ENCODE results near the gene HRH3. TPM values are rescaled to one million over a fixed set of nuclear protein-coding genes. Genes with fewer than 3 reads are reported as not detected.

The HRH3 gene
- total RNA-seq, 2 donors from 2014 or later, result not detected

DNA sequence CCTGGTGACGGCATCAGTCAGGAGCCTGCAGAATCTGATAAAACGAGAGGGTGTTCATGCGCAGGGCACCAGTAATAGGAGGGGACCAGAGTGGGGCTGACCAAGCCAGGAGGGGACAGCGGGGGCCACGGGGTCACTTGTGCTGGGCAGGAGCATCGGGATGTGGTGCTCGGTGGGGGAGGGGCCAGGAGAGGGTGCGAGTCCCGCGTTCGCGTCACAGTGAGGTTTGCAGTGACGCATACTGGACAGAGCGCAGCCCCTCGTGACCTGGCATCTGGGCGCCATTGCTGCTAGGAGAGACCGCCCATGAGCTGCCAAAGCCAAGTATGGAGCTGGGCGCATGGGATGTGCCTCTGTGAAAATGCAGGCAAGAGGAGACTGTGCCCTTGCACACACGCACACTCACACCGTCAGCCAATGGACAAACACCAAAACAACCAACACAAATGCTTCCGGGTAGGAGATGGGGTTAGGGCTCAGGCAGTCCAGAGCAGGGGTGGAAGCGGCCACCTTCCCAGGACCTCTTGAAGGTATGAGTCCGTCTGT lies 51.1 kb downstream of the HRH3 start:
- no peak overlapping the region for H3K4me3 ChIP-seq
- H3K27ac ChIP-seq, result no peak overlapping the region
- no peaks in the 10 kb centered on the region for H3K9me3 ChIP-seq
- TF ChIP-seq CTCF (IDR thresholded peaks at IDR 0.05), result no peak
- no peaks in the 10 kb centered on the region for H3K4me1 ChIP-seq (ENCODE audit: control insufficient read depth in 1 of 2, low read depth in 2 of 2)
- DNase-seq (ENCODE audit: low spot score) (no peak), ATAC-seq (ENCODE audit: insufficient number of reproducible peaks, low FRiP score, low read depth) (no peak)
- H3K36me3 ChIP-seq, result peaks cover 41% of the 10 kb centered on the region
- no peaks in the 10 kb centered on the region for H3K27me3 ChIP-seq (replicated peaks; ENCODE audit: insufficient read depth)

GRCh38 chr20:62168061-62168460 lies 52.0 kb downstream of the HRH3 start:
- H3K27me3 ChIP-seq (replicated peaks; ENCODE audit: insufficient read depth), result no peaks in the 10 kb centered on the region

DNA sequence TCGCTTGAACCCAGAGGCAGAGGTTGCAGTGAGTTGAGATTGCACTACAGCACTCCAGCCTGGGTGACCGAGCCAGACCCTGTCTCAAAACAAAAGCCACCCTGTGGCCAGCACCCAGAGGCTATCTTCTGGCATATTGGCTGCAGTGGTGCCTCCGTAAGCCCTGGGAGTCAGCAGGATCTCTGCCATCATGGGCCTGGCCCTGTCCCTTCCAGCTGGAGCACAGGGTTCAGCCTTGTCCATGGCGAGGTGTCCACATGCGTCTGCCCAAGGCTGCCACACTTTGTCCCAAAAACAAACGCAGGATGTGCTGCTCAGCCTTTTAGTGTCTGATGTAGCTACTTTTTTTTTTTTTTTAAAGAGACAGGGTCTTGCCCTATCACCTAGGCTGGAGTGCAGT lies 52.6 kb downstream of the HRH3 start:
- no peak for TF ChIP-seq CTCF (IDR thresholded peaks at IDR 0.05)
- Histone ChIP-seq H3K36me3 (peaks cover 47% of the 10 kb centered on the region), H3K9me3 (no peaks in the 10 kb centered on the region)

More at GRCh38 chr20:62168061-62168460, 52.0 kb downstream of the HRH3 start:
- H3K27ac ChIP-seq, result no peak overlapping the region
- peaks cover 42% of the 10 kb centered on the region for H3K36me3 ChIP-seq
- DNase-seq (ENCODE audit: low spot score) (no peak), ATAC-seq (ENCODE audit: insufficient number of reproducible peaks, low FRiP score, low read depth) (no peak)
- H3K9me3 ChIP-seq, result no peaks in the 10 kb centered on the region
- TF ChIP-seq CTCF (IDR thresholded peaks at IDR 0.05), result no peak
- H3K4me1 ChIP-seq (ENCODE audit: control insufficient read depth in 1 of 2, low read depth in 2 of 2), result no peaks in the 10 kb centered on the region
- no peak overlapping the region for H3K4me3 ChIP-seq

DNA sequence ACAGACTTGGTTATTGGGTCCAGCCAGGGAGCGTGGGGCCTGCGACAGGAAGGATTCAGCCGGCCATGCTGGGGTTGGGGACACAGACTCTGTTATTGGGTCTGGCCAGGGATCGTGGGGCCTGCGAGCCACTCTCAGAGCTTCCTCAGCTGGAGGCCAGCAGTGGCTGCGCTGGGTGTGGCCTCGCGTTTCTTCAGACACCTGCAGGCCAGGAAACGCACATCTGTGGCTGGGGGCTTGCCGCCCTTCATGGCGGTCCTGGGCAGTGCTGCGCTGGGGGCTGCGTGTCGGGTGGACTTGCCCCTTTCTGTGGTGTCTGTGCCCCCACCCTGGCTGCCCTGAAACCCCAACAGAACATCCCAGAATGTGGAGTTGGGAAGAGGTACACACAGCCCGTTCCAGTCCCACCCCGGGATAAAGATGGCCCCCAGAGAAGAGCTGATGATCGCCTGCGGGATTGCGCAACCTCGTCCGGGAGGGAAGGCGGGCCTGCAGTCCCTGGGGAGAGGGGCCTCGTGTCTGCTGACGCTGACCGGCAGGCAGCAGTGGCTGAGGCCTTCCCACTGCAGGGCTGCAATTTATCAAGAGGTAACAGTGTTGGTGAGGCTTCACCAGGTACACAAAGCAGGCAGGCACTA lies 54.2 kb downstream of the HRH3 start:
- H3K9me3 ChIP-seq, result no peaks in the 10 kb centered on the region
- no peak for TF ChIP-seq CTCF (IDR thresholded peaks at IDR 0.05)
- no peaks in the 10 kb centered on the region for H3K4me1 ChIP-seq (ENCODE audit: control insufficient read depth in 1 of 2, low read depth in 2 of 2)
- H3K27me3 ChIP-seq (replicated peaks; ENCODE audit: insufficient read depth), result no peaks in the 10 kb centered on the region
- no peak for DNase-seq (ENCODE audit: low spot score)
- H3K27ac ChIP-seq, result no peak overlapping the region
- H3K4me3 ChIP-seq, result no peak overlapping the region
- no peak for ATAC-seq (ENCODE audit: insufficient number of reproducible peaks, low FRiP score, low read depth)
- H3K36me3 ChIP-seq, result peaks cover 50% of the 10 kb centered on the region

More for the DNA sequence above, 52.6 kb downstream of the HRH3 start:
- DNase-seq (ENCODE audit: low spot score) (no peak), ATAC-seq (ENCODE audit: insufficient number of reproducible peaks, low FRiP score, low read depth) (no peak)
- Histone ChIP-seq H3K4me3 (no peak overlapping the region), H3K27ac (no peak overlapping the region), H3K4me1 (ENCODE audit: control insufficient read depth in 1 of 2, low read depth in 2 of 2) (no peaks in the 10 kb centered on the region), H3K27me3 (replicated peaks; ENCODE audit: insufficient read depth) (no peaks in the 10 kb centered on the region)

Other genes starting within 250 kb of the HRH3 start
- 10 to 100 TPM; 10.4 to 11.0 TPM for gene TAF4, start 154.4 kb downstream of the HRH3 start, total RNA-seq
- gene LSM14B, start 97.8 kb downstream of the HRH3 start, total RNA-seq, result 10 to 100 TPM; 11.4 to 38.7 TPM
- 100 to 1,000 TPM; 185 to 228 TPM for gene PSMA7, start 76.9 kb downstream of the HRH3 start, total RNA-seq
- gene SS18L1, start 76.5 kb downstream of the HRH3 start, total RNA-seq, result 10 to 100 TPM; 10.7 to 21.7 TPM
- 10 to 100 TPM; 28.0 to 41.8 TPM for gene MTG2, start 37.2 kb downstream of the HRH3 start, total RNA-seq
- 10 to 100 TPM; 48.5 to 58.5 TPM for gene OSBPL2, start 18.2 kb upstream of the HRH3 start, total RNA-seq
- 100 to 1,000 TPM in 1 of 2 donors, 10 to 100 TPM in 1; 98.8 to 113 TPM for gene ADRM1, start 82.7 kb upstream of the HRH3 start, total RNA-seq
- 100 to 1,000 TPM; 289 to 333 TPM for gene LAMA5, start 147.0 kb upstream of the HRH3 start, total RNA-seq
- 1,000 to 10,000 TPM; 1,025 to 2,724 TPM for gene RPS21, start 166.8 kb upstream of the HRH3 start, total RNA-seq
- gene CABLES2, start 187.0 kb upstream of the HRH3 start, total RNA-seq, result 1 to 10 TPM; 2.1 to 9.2 TPM
- gene RBBP8NL, start 207.3 kb upstream of the HRH3 start, total RNA-seq, result not detected

All from thoracic aorta (tissue), 2 donors.